PC-3 (cell line): Measurements from ENCODE around the gene RAMP1. TPM values are rescaled to one million over a fixed set of nuclear protein-coding genes. Genes with fewer than 3 reads are reported as not detected.

ENCODE experiments used
- ATAC-seq: fragments of 200-7000 bp; cut with Tn5 transposase; 2 replicates; pipeline ENCODE4 v1.9.1; 2020; ENCODE audit warnings: mild to moderate bottlenecking, moderate library complexity
- BruUV-seq: library from RNA; stranded (reverse); fragments of 400-500 nt; replicated peaks from 2 replicates; lab custom pipeline; 2021; lab: Mats Ljungman, UMichigan
- CTCF ChIA-PET: fragments of 300-600 bp; sonication (Branson Sonifier 250); formaldehyde crosslinking; loops from one replicate; lab custom pipeline; 2022; ENCODE audit warnings: antibody characterized with exemption; lab: Charles Lee
- POLR2A ChIA-PET: fragments of 300-600 bp; sonication (Branson Sonifier 250); formaldehyde crosslinking; loops from one replicate; lab custom pipeline; 2022; ENCODE audit warnings: antibody characterized with exemption; ENCODE audit not compliant: unreplicated experiment; lab: Charles Lee
- DNase-seq: peaks from one replicate; pipeline ENCODE4 v3.0.0-alpha.2; 2015
- H2AFZ ChIP-seq: fragments of 300-600 bp; sonication (generic); 2 replicates; pipeline ENCODE4 v1.6.0; 2016; ENCODE audit warnings: antibody characterized with exemption, low read length
- H3F3A ChIP-seq: fragments of 300-600 bp; sonication (generic); one replicate; pipeline ENCODE4 v1.6.0; 2017; ENCODE audit warnings: antibody characterized with exemption, low read length, control low read depth, mild to moderate bottlenecking; ENCODE audit not compliant: unreplicated experiment
- H3K27ac ChIP-seq: fragments of 300-600 bp; sonication (generic); 2 replicates; pipeline ENCODE4 v1.5.1; 2016; ENCODE audit warnings: mild to moderate bottlenecking, low read length
- H3K27me3 ChIP-seq: fragments of 300-600 bp; sonication (generic); 2 replicates; pipeline ENCODE4 v1.6.1; 2016; ENCODE audit warnings: low read length, mixed read lengths
- H3K36me3 ChIP-seq: fragments of 300-600 bp; sonication (generic); 2 replicates; pipeline ENCODE4 v1.6.1; 2016; ENCODE audit warnings: low read depth, mixed run types, low read length, mixed read lengths
- H3K4me1 ChIP-seq: fragments of 300-600 bp; sonication (generic); 2 replicates; pipeline ENCODE4 v1.5.1; 2016; ENCODE audit warnings: low read length; ENCODE audit not compliant: insufficient read depth
- H3K4me2 ChIP-seq: fragments of 300-600 bp; sonication (generic); 2 replicates; pipeline ENCODE4 v1.6.0; 2016; ENCODE audit warnings: low read length
- H3K4me3 ChIP-seq: fragments of 300-600 bp; sonication (generic); 2 replicates; pipeline ENCODE4 v1.5.1; 2016; ENCODE audit warnings: mild to moderate bottlenecking, low read length, mixed read lengths
- H3K79me2 ChIP-seq: fragments of 300-600 bp; sonication (generic); 2 replicates; pipeline ENCODE4 v1.6.1; 2017; ENCODE audit warnings: low read length, mixed read lengths
- H3K9ac ChIP-seq: fragments of 300-600 bp; sonication (generic); 2 replicates; pipeline ENCODE4 v1.6.0; 2016; ENCODE audit warnings: mild to moderate bottlenecking, low read length
- H3K9me2 ChIP-seq: fragments of 300-600 bp; sonication (generic); replicated peaks from 2 replicates; pipeline ENCODE4 v1.6.1; 2016; ENCODE audit warnings: mixed run types, low read length, mixed read lengths
- H3K9me3 ChIP-seq: fragments of 300-600 bp; sonication (generic); 2 replicates; pipeline ENCODE4 v1.6.1; 2016; ENCODE audit warnings: low read length, mixed read lengths
- H4K20me1 ChIP-seq: fragments of 300-600 bp; sonication (generic); 2 replicates; pipeline ENCODE4 v1.6.1; 2016; ENCODE audit warnings: low read length, mixed read lengths
- EZH2 ChIP-seq: fragments of 300-600 bp; sonication (generic); IDR thresholded peaks from one replicate; pipeline ENCODE4 v1.6.1; 2017; ENCODE audit warnings: antibody characterized with exemption, mild to moderate bottlenecking, low read length; ENCODE audit not compliant: unreplicated experiment
- EZH2phosphoT487 ChIP-seq: fragments of 300-600 bp; sonication (generic); IDR thresholded peaks from 2 replicates; pipeline ENCODE4 v1.6.1; 2018; ENCODE audit warnings: mild to moderate bottlenecking, antibody characterized with exemption, low read length, borderline replicate concordance
- intact Hi-C: fragments of 100-400 bp; cut with micrococcal nuclease; formaldehyde crosslinking; loops from 2 replicates; pipeline ENCODE4 v1.9.0; 2023
- total RNA-seq: library from RNA; depleted of rRNA; stranded (reverse); fragments of >200 nt; gene quantifications from 2 replicates; pipeline ENCODE4 v1.2.3, GENCODE V29; 2014
- TF ChIP-seq, protein P1 (sequence below): fragments of 300-600 bp; sonication (generic); conservative IDR thresholded peaks from 2 replicates; pipeline ENCODE4 v1.5.1; 2017; ENCODE audit warnings: antibody characterized with exemption, low read depth, mild to moderate bottlenecking, low read length

The RAMP1 gene
- total RNA-seq, 1 experiment from 2014 or later, result 210 TPM

DNA sequence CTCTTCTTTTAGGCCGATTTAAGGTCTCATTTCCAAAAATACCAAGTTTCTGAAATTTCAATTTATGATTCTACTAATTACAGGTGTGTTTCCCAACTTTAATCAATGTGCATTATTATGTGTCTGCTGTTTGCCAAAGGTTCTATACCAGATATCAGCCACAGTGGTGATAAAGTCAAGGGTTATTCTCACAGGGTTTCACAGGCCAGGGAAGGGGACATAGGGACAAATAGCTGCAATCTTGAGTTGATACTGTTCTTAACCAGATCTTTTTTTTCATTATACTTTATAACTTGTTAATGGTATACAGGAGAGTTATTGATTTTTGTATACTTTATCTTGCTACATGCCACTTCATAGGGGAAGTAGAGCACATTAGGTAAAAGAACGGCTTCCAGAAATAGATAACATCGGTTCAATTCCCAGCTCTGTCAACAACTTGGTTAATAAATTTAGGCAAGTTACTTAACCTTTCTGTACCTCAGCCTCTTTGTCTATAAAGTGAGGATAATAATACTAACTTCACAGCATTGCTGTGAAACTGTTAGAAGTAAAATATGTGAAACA lies 31.9 kb upstream of the RAMP1 start:
- TF ChIP-seq EZH2 (no peak), EZH2phosphoT487 (no peak)
- TF ChIP-seq, protein P1, sequence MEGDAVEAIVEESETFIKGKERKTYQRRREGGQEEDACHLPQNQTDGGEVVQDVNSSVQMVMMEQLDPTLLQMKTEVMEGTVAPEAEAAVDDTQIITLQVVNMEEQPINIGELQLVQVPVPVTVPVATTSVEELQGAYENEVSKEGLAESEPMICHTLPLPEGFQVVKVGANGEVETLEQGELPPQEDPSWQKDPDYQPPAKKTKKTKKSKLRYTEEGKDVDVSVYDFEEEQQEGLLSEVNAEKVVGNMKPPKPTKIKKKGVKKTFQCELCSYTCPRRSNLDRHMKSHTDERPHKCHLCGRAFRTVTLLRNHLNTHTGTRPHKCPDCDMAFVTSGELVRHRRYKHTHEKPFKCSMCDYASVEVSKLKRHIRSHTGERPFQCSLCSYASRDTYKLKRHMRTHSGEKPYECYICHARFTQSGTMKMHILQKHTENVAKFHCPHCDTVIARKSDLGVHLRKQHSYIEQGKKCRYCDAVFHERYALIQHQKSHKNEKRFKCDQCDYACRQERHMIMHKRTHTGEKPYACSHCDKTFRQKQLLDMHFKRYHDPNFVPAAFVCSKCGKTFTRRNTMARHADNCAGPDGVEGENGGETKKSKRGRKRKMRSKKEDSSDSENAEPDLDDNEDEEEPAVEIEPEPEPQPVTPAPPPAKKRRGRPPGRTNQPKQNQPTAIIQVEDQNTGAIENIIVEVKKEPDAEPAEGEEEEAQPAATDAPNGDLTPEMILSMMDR, result no peak
- H3K27me3 ChIP-seq, result no peaks in the 10 kb centered on the region
- no TSS peak for BruUV-seq
- H3K36me3 ChIP-seq, result no peaks in the 10 kb centered on the region
- H3K9ac ChIP-seq, result no peak overlapping the region
- no peaks in the 10 kb centered on the region for H3F3A ChIP-seq
- no peaks in the 10 kb centered on the region for H3K9me3 ChIP-seq
- CTCF ChIA-PET, result no interaction called here
- H3K9me2 ChIP-seq, result no peaks in the 10 kb centered on the region
- intact Hi-C loops, result no loop called here
- H4K20me1 ChIP-seq, result no peaks in the 10 kb centered on the region
- no peak for ATAC-seq
- no peak overlapping the region for H3K4me3 ChIP-seq
- H3K27ac ChIP-seq, result no peak overlapping the region
- no peaks in the 10 kb centered on the region for H3K4me1 ChIP-seq
- no peak overlapping the region for H2AFZ ChIP-seq
- H3K4me2 ChIP-seq, result no peak overlapping the region
- DNase-seq, result no peak
- H3K79me2 ChIP-seq, result no peaks in the 10 kb centered on the region
- POLR2A ChIA-PET, result interaction anchor here (0.7 kb wide), 1 partner anchor 12 kb away, joined by 3 read pairs; no protein-coding TSS in a partner anchor

DNA sequence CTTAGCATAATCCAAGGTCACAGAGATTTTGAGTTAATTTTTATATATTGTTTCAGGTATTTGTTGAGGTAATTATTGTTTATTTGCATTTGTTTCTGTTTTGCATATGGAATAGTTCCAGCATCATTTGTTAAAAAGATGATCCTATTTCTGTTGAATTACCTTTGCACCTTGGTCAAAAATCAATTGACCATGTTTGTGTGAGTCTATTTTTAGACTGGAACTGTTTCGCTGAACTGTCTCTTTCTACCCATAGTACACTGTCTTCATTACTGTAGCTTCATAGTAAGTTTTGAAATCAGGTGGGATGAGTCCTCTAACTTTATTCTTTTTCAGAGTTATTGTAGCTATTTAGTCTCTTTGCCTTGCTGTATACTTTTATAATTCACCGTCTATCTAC lies 28.9 kb upstream of the RAMP1 start:
- intact Hi-C loops, result no loop called here
- no peaks in the 10 kb centered on the region for H3K9me2 ChIP-seq
- ChIA-PET CTCF (no interaction called here), POLR2A (no interaction called here)
- H3K27me3 ChIP-seq, result no peaks in the 10 kb centered on the region
- H3K9me3 ChIP-seq, result no peaks in the 10 kb centered on the region
- no peak overlapping the region for H3K27ac ChIP-seq
- no peak overlapping the region for H3K4me2 ChIP-seq
- no peaks in the 10 kb centered on the region for H3F3A ChIP-seq
- ATAC-seq, result no peak
- no peak overlapping the region for H3K4me3 ChIP-seq
- BruUV-seq, result no TSS peak
- H3K79me2 ChIP-seq, result no peaks in the 10 kb centered on the region
- no peaks in the 10 kb centered on the region for H3K36me3 ChIP-seq
- DNase-seq, result no peak
- TF ChIP-seq, protein P1, result no peak
- H2AFZ ChIP-seq, result no peak overlapping the region
- H4K20me1 ChIP-seq, result no peaks in the 10 kb centered on the region
- H3K4me1 ChIP-seq, result no peaks in the 10 kb centered on the region
- H3K9ac ChIP-seq, result no peak overlapping the region

DNA sequence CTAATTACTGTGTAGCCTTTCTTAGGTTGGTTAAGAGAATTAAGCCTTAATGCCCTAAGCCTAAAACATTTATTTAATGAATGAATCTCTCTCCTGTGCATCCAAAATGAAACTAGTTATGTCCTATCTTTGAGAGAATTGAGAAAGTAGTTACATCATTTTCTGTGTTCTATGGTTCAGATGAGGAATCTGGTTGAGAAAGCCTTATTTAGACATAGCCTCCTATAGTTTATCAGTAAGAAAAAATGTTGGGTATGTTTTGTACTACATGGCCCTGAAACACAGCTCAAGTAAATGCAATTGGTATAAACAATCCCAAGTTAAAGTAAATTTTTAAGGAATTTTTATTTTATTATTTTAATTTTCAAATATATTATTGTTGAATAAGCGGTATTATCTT lies 25.9 kb upstream of the RAMP1 start:
- ATAC-seq, result no peak
- no peak for DNase-seq
- no peak overlapping the region for H3K9ac ChIP-seq
- no peaks in the 10 kb centered on the region for H3K9me3 ChIP-seq
- no peaks in the 10 kb centered on the region for H3K27me3 ChIP-seq
- no peaks in the 10 kb centered on the region for H3K79me2 ChIP-seq
- H4K20me1 ChIP-seq, result no peaks in the 10 kb centered on the region
- no peaks in the 10 kb centered on the region for H3K9me2 ChIP-seq
- no peak overlapping the region for H3K4me2 ChIP-seq
- intact Hi-C loops, result no loop called here
- no peak overlapping the region for H3K27ac ChIP-seq
- ChIA-PET CTCF (no interaction called here), POLR2A (no interaction called here)
- TF ChIP-seq EZH2phosphoT487 (no peak), EZH2 (no peak)
- TF ChIP-seq, protein P1, result no peak
- H3F3A ChIP-seq, result no peaks in the 10 kb centered on the region
- H2AFZ ChIP-seq, result no peak overlapping the region
- H3K4me3 ChIP-seq, result no peak overlapping the region
- no peaks in the 10 kb centered on the region for H3K36me3 ChIP-seq
- no TSS peak for BruUV-seq
- H3K4me1 ChIP-seq, result no peaks in the 10 kb centered on the region
